Posterior cingulate gyrus (tissue), 11 donors: ENCODE data around the gene EHBP1.
A peak's percentile ranks its signal among the peaks of the same experiment; 100 is the strongest.
"Not testable (repeated sequence)": the region's sequence is repeated elsewhere in the genome, so short reads cannot be mapped to it uniquely, and the experiment has no call there.

Source experiments
- DNase-seq, 10 donors: peaks; one replicate each; pipeline versions ENCODE4 v3.0.0 to v3.0.0-alpha.2; 2020 to 2021; ENCODE audit warnings: mixed read lengths in 3 of 10
- intact Hi-C: fragments of 100-400 bp; cut with DNase I; formaldehyde crosslinking; loops from one replicate; pipeline ENCODE4 v1.15.1; 2023

Gene EHBP1

GRCh38 chr2:62996534-62997186 is 291.1 kb downstream of the EHBP1 start:
- intact Hi-C loops = no loop called here
- peak in 1 of 10 donors; percentile 62 for DNase-seq

DNA sequence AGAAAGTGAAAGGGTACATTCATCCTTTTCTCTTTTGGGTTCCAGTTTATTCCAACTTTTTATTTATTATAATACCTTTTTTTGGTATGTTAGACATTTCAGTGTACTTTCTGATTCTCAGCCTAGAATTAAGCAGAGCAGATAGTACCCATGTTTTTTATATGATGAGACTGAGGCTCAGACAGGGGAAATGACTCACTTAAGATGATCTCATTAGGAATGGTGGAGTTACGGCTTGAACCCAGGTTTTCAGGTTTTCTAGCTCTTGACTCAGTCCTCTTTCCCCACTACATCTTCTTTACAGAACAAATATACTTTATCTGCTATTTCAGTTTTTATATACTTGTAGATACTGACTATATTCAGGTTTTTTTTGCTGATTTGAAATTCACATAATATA is 293.4 kb downstream of the EHBP1 start:
- intact Hi-C loops = no loop called here
- no peak for DNase-seq

GRCh38 chr2:62999905-63000304 is 294.4 kb downstream of the EHBP1 start:
- intact Hi-C loops = no loop called here
- DNase-seq = peak in 3 of 10 donors; percentile 11 to 83 (median 61)

DNA sequence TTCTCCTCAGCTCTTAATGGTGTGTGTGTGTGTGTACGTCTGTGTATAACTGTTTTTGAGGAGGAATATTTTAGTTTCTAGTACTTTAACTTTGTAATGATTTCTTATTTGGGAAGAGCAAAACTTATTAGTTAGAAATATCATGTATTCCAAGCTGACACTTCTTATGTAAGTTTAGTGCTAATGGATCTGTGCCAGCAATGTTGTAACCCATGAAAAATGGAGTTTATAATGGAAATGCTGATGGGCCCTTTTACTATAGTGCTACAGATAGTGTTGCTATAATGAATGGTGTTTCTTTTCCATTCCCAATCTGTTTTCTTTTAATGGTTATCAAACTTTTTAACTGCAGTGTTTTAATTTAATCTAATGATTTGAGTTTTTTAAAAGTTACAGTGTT is 295.3 kb downstream of the EHBP1 start:
- no peak for DNase-seq
- intact Hi-C loops = no loop called here

DNA sequence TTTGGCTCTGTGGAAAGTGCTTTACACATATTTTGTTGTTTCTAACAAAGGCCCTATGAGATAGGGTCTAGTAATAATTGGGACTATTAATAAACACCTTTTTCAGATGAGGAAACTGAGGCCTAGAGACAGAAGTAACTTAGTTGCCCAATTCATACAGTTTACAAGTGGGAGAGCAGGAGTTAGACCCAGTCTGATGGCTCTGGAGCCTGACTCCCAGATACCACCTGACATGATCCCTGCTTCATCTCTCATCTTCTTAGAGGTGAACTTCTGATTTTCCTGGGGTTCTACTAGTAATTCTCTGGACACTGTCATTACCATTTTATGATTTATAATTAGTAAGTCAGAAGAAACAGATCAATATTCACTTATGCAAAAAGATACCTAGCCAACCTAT is 296.1 kb downstream of the EHBP1 start:
- DNase-seq = no peak
- intact Hi-C loops = no loop called here

DNA sequence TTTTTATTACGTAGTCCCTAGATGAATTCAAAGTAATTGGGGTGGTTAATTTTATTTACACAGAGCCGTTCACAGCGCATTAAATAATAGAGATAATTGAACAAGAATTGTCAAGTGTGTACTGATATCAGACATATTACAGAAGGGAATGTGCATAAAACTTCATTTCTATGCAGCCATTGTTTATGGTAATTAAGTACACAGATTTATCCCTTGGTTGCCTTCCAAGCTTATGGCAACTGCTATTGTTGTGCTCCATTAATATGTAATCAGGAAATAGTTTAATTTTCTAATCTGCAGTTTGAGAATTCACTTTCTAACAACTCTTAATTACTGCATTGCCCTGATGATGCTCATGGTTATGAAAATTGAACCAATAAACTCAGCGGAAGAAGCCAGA is 297.8 kb downstream of the EHBP1 start:
- no peak for DNase-seq
- intact Hi-C loops = no loop called here

GRCh38 chr2:63007813-63008458 is 302.4 kb downstream of the EHBP1 start:
- intact Hi-C loops = no loop called here
- no peak for DNase-seq

DNA sequence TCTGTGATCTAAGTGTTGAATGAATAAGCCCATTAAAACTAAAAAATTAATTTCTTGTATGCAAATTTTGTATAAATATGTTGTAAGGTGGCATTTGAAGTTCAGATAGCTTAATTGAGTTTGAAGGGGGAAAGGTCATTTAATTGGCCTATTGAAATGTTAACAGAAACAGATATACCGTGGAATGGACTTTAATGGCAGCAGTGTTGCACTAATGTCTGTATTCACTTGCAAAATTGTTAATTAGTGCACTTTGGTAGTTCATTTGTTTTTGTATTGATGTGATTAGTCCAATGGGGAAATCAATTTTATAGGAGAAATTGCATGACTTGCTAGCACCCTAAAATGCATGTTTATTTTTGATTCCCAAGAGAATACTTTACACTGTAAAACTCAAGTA is 303.3 kb downstream of the EHBP1 start:
- DNase-seq = no peak
- intact Hi-C loops = no loop called here

DNA sequence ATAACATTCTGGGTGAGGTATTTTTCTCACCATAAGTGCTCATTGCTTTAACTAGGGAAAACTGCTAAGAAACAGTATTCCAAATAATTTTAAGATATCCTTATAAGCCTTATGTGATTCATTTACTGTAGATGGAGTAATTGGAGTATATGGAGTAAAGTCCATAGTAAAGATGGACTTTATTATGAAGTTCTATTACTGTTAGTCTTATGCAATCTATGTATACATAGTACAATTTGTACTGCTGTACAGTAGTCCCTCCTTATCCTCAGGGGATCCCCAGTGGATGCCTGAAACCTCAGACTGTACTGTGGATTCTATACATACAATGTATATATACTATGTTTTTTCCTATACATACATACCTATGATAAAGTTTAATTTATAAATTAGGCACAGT is 304.0 kb downstream of the EHBP1 start:
- intact Hi-C loops = no loop called here
- DNase-seq = no peak

DNA sequence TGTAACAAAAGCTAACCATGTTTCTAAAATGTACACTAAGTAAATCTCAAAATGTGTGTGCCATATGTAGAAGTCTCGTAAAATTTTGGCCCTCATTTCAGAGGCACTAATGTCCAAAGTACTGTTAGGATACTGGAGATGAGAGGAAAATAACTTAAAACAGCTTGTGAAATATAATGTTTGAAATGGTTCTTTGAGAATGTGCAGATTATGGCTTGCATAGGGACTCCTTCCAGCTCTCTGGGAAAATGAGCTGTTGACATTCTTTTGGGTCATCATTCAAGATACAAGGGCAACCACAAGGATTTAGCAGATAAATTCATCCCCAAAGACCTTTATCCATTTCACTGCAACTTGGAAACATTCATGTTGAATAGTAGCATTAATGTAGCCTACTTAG is 307.0 kb downstream of the EHBP1 start:
- intact Hi-C loops = no loop called here
- no peak for DNase-seq

DNA sequence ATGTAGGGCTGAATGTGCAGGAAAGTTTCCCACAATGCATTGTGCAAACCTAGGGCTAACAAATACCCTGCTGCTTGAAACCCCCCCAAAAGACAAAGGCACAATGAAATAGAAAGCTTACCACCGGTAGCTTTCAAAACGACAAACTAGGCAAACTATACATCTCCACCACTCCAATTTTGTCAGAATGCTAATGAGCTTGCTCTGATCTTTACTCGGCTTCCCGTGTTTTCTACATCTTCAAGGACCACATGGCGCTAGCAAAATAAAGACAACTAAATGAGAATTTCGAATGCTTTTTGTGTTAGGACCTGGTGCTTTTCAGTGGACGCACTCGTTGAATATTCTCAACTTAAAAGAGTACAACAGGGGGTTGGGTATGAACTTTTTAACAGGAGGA is 307.9 kb downstream of the EHBP1 start:
- intact Hi-C loops = no loop called here

DNA sequence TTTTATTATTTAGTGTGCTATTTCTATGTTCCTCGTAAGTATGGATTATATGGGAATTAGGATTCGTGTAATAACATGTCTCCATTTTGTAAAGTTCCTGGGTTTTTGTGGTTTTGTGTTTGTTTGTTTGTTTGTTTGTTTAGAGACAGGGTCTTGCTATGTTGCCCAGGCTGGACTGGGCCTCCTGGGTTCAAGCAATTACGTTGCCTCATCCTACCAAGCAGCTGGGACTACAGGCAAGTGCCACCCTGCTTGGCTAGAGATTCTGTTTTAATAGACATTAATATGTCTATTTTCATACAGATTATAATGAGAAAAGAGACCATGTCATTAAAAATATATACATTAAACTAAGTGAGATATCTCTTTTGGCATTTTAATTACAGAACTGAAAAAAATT is 309.9 kb downstream of the EHBP1 start:
- no peak for DNase-seq
- intact Hi-C loops = no loop called here

More for the DNA sequence above, 307.9 kb downstream of the EHBP1 start:
- DNase-seq = no peak

DNA sequence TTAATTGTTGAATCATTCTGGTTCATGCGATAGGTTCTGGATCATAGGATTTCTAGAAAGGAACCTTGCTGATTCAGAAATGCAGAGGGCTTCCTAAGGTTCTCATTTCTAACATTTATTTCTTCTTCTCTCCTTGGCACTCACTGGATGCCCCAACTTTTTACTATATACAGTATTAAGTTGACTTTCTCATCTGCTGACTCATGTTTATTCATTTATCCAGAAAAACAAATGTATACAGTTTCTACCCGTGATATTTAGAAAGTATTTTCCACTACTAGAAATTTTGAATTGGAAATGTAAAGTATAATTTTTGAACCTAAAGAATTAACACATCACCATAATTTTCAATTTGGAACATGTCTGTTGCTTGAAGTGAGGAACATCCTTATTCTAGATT is 312.9 kb downstream of the EHBP1 start:
- intact Hi-C loops = no loop called here
- no peak for DNase-seq

GRCh38 chr2:63019686-63020085 is 314.2 kb downstream of the EHBP1 start:
- DNase-seq, intact Hi-C loops: not testable (repeated sequence)

DNA sequence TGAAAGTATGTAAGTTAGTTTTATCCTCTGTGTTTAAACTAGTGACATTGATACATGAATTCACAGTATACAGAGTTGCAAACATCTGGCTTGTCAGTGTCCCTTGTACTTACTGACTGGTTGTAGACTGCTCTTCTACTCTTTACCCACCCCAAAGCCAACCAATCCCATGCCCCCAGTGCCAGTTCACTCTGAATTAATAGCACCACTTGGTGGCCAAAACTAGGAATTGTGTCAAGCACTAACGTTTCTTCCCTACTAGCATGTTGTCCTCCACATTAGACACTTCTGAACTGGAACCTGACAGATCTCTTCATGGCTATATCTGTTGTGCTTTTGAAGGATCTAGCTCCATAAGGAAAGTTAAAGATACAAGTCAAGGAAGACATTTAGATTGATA is 317.9 kb downstream of the EHBP1 start:
- intact Hi-C loops = no loop called here
- DNase-seq = no peak

- intact Hi-C loops = no loop called here
These were observed 321.7 kb downstream of the EHBP1 start for GRCh38 chr2:63027220-63027619.

DNA sequence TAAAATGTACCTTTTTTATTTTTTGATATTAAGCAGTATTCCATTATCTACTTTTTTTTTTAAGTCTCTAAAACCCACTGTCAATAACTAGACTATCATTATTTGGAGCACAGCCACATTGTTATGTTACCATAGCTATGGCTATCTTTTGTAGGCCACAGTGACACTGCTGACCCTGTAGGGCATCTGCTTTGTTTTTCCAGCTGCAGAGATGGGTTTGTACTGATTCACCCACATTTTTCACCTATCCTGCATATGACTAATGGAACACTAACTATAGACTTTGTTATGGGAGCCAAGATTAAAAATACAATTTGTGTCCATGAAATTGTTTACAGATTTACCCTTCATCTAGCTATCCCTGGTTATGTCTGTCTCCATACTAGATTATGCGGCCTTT is 323.5 kb downstream of the EHBP1 start:
- intact Hi-C loops = no loop called here
- no peak for DNase-seq

More at GRCh38 chr2:63027220-63027619, 321.7 kb downstream of the EHBP1 start:
- DNase-seq = no peak

DNA sequence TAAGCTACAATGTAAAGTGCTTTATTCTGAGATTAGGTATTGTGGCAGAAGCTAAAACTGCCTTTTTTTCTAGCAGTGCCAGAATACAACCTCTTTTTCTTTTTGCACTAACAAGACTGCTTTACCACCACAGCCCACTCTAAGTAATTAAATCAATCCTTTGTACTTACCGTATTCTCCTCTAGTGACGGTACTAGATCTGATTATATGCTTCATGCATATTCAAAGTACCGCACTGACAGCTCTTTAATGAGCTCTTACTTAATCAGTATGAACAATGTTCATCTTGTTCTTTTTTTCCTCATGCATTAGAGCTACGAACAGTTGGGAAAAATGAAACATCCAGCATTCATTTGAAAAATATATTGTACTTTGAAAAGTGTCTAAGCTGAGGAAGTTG is 329.0 kb downstream of the EHBP1 start:
- intact Hi-C loops = no loop called here
- DNase-seq = no peak

- DNase-seq = no peak
- intact Hi-C loops = no loop called here
These were observed 329.7 kb downstream of the EHBP1 start for GRCh38 chr2:63035169-63035568.

DNA sequence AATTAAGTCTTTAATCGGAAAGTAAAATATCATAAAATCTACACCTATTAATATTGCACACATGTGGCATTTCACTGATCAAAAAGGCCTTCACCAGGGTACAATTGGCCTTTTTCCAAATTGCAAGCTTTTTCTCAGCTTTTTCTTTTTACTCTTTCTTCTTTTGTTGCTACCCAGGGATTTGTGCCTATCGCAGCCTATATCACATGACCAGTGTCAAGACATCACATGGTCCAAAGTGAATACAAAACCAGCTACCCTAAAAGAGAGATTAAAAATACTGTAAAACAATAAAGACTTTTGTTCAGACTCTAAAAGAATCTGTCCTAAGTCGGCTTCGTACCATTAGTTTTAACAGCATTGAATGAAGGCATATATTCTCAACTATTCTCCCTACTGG is 330.1 kb downstream of the EHBP1 start:
- intact Hi-C loops = no loop called here

GRCh38 chr2:63038034-63038433 is 332.5 kb downstream of the EHBP1 start:
- no peak for DNase-seq
- intact Hi-C loops = no loop called here

More for the DNA sequence above, 330.1 kb downstream of the EHBP1 start:
- no peak for DNase-seq

GRCh38 chr2:63040586-63040985 is 335.1 kb downstream of the EHBP1 start:
- DNase-seq = no peak
- intact Hi-C loops = no loop called here

- intact Hi-C loops = no loop called here
- DNase-seq = no peak
These were observed 336.1 kb downstream of the EHBP1 start for GRCh38 chr2:63041592-63041991.
